Stimulated activated CD4-positive, alpha-beta T cell treated with anti-CD3 and anti-CD28 coated beads, Interleukin-4, amount 100 ng/mL, for 24 hours (primary cell): ENCODE data around the gene ACTR2.
"Not testable (repeated sequence)": the region's sequence is repeated elsewhere in the genome, so short reads cannot be mapped to it uniquely, and the experiment has no call there.

Source experiments
- DNase-seq: peaks from one replicate; pipeline ENCODE4 v3.0.0-alpha.2; 2020

The ACTR2 gene

GRCh38 chr2:65231121-65231520 lies 3.5 kb downstream of the ACTR2 start:
- DNase-seq, result no peak

GRCh38 chr2:65231892-65232477 lies 4.4 kb downstream of the ACTR2 start:
- DNase-seq, result peak; percentile 16

GRCh38 chr2:65232636-65233035 lies 5.0 kb downstream of the ACTR2 start:
- no peak for DNase-seq

- DNase-seq, result no peak
Measured at GRCh38 chr2:65240657-65241056, 13.0 kb downstream of the ACTR2 start.

- not testable (repeated sequence) for DNase-seq
Measured at GRCh38 chr2:65244452-65244851, 16.8 kb downstream of the ACTR2 start.

- DNase-seq, result no peak
Measured at GRCh38 chr2:65252640-65253039, 25.0 kb downstream of the ACTR2 start.

GRCh38 chr2:65255356-65255755 lies 27.7 kb downstream of the ACTR2 start:
- DNase-seq, result no peak

- DNase-seq, result no peak
Measured at GRCh38 chr2:65256054-65256453, 28.4 kb downstream of the ACTR2 start.

GRCh38 chr2:65257866-65258265 lies 30.2 kb downstream of the ACTR2 start:
- not testable (repeated sequence) for DNase-seq

- no peak for DNase-seq
Measured at GRCh38 chr2:65261676-65262075, 34.0 kb downstream of the ACTR2 start.

GRCh38 chr2:65263262-65263661 lies 35.6 kb downstream of the ACTR2 start:
- DNase-seq, result no peak

GRCh38 chr2:65263986-65264385 lies 36.4 kb downstream of the ACTR2 start:
- DNase-seq, result no peak

- peak; percentile 11 for DNase-seq
Measured at GRCh38 chr2:65264821-65265670, 37.4 kb downstream of the ACTR2 start.

GRCh38 chr2:65265671-65266045 lies 38.0 kb downstream of the ACTR2 start:
- no peak for DNase-seq

- no peak for DNase-seq
Measured at GRCh38 chr2:65267008-65267407, 39.4 kb downstream of the ACTR2 start.

GRCh38 chr2:65268957-65269356 lies 41.3 kb downstream of the ACTR2 start:
- DNase-seq, result no peak

GRCh38 chr2:65273344-65273743 lies 45.7 kb downstream of the ACTR2 start:
- no peak for DNase-seq

- no peak for DNase-seq
Measured at GRCh38 chr2:65275141-65275915, 47.7 kb downstream of the ACTR2 start.

- no peak for DNase-seq
Measured at GRCh38 chr2:65276609-65277008, 49.0 kb downstream of the ACTR2 start.

- no peak for DNase-seq
Measured at GRCh38 chr2:65277118-65277517, 49.5 kb downstream of the ACTR2 start.

GRCh38 chr2:65277791-65278483 lies 50.3 kb downstream of the ACTR2 start:
- no peak for DNase-seq

GRCh38 chr2:65278531-65278981 lies 50.9 kb downstream of the ACTR2 start:
- no peak for DNase-seq

GRCh38 chr2:65279756-65280155 lies 52.1 kb downstream of the ACTR2 start:
- no peak for DNase-seq
